CD4-positive, alpha-beta T cell treated with Interleukin-4 for 1 hour (primary cell): ENCODE measurements around the gene SCD5.

Experiments
- DNase-seq, 2 donors: peaks; one replicate each; pipeline ENCODE4 v3.0.0-alpha.2; 2020 to 2022

The SCD5 gene

DNA sequence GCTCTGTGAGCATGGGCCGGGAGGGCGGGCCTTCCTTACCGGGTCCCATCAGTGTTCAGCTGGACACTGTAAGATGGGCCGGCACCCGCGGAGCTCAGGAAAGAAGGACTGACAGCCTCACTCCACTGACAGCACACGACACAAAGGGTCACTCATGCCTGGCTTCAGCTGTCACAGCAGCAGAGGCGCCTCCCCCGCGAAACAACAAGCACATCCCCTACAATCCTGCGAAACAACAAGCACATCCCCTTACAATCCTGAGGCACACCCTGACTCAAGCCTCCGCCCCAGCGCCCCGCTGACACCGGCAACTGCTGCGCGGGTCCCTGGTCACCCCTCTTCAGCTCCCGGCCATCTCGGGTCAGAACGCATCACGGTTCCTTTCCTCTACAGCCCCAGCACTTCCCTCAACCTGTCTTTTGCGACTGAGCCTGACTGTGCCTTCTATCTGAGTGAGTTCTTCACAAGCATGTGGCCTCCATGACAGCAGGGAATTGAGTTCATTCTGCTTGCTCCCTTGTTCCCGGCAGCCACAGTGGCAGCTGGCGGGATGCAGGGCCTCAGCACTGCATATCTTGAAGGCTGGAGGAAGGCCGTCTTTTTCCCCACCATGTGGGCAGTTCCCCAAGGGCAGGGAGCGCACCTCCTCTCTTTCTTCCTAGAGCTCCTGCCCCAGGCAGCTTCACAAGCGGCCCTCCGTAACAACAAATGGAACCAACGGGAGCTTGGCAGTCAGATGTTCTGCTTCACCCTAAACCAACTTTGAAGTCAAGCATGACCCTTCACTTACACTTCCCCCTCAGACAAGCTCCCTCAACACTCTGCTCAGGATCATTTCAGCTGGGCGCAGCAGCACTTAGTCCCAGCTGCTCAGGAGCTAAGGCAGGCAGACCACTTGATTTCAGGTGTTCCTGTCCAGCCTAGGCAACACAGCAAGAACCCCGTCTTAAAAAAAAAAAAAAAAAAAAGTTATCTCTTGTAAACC, 39.6 kb downstream of the SCD5 start:
- no peak for DNase-seq

DNA sequence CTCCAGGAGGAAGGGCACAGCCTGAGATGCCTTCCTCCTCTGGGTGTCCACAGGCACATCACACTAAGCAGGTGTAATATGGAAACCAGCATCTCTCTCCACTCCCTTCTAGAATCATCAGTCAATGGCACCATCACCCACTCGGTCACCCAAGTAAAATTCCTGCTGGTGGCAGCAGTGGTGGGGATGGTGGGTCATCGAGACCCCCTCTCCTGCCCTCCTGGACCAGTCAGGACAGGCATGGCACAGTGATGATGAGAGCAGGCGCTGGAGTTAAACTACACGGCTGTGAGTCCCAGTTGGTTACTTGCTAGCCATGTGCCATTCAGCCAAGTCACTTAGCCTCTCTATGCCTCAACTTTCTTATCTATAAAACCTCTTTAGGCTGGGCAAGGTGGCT, 42.5 kb downstream of the SCD5 start:
- DNase-seq = no peak

DNA sequence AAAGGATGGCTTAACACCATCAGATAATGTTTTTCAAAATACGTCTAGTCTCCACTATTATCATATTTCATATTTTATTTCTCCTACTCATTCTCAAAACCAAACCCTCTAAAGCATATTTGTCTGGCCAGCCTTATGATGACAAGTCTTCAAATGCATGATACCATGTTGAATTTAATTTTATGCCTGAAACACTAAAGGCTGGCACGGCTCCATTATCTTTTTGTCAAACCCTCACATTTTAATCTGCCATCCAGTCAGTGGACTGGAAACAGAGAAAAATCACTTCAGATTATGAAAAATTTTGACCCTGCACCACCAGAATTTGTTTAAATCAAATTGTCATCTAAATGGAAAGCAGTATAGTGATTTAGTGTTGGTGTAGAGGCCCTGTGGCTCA, 42.9 kb downstream of the SCD5 start:
- DNase-seq = no peak

DNA sequence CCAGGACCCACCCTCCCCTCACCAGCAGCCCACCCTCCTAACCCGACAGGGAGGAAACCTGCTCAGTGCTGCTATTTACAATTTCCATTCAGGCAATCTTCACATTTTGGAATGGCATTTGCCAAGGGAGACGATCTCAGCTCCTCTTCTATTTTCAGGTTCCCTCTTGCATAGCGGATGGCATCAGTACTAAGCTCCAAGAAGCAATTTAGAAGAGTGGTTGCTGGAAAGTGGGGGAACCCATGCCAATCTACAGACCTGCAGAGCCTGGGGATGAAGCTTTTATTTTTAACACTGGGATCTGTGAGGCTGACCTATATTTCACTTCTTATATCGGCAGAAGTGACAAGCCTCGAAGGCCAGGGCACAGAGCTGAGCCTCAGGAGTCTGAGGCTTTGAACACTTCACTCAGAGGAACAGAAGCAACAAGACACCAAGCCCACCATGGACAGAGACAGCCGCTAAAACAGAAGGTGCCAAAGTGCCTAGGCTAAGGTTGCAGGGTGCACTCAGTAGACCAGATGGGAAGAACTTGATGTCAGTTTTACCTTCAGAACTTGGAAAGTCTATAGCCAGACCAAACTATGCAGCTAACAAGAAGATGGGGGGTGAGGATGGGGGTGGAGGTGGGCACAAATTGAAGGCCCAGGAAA, 44.0 kb downstream of the SCD5 start:
- no peak for DNase-seq

DNA sequence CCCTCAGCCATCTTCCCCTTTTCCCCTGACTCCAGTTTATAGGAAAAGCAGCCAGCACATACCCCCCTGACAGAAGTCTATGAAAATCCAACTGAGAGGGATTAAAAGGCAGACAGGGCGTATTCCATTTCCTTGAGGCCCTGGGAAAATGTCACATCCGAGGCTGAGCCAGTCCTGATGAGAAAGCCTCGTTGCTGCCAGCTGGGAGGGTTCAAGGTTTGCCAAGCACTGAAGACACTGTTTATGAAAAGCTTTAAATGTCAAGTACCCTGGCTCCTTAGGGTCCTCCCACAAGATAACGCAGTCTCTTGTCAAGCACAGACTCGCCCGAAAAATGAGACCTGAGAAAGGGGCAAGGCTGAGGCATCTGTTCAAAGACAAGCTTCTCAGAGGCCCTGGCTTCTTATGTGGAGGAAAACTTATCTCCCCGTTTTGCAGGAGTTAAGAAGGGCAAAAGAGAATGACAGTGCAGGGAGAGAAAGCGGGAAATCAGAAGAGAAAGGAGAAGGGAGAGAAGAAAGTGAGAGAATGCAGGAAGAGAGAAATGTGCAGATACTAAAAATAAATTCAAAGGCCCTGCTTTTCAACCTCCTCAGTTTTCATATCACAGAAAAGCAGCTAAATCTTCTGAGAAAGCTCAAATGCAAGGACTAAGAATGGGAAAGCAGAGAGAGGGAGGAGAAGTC, 44.7 kb downstream of the SCD5 start:
- DNase-seq = no peak

DNA sequence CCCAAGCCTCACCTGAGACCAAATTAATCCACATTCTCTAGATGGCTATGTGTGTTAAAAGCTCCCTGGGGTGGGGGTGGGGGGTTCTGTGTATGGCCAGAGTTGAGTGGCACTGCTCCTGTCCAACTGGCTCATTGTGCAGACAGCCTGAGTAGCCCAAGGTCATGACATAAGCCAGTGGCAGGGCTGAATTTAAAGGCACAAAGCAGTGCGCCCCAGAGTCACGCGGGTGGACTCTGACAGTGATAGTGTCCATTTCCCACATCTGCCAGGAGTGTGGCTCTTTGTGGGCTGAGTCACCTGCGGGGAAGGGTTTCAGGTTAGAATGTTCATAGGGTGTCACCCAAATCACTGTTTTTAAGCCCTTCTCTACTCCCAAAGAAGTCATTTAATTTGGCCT, 45.4 kb downstream of the SCD5 start:
- DNase-seq = no peak

DNA sequence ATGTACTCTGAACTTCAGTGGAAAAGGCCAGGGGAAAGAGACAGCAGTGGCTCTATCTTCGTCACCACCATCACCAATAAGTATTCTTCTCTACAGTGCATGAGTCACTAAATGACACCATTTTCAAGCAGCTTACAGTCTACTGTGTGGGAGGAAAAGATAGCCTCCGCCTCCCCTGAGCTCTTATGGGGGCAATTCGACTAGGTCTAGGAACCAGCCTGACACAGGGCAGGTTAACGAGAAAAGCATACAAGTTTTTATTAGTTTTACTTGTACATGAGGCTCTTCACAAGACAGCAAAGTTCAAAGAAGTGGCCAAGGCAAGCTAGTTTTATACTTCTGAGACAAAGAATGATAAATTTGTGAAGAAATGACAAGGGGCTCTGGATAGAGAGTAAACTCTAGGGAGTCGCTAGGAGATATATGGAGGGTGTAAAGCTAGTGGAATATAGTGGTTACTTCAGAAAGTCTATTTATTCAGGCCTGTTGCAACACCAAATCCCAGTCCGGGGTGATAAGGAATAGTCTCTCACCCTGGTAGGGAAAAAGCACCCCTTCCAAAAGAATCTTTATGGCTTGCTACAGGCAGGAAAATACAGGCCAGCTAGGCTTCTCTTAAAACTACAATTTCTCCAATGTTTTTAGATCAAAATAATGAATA, 49.7 kb downstream of the SCD5 start:
- DNase-seq = no peak

DNA sequence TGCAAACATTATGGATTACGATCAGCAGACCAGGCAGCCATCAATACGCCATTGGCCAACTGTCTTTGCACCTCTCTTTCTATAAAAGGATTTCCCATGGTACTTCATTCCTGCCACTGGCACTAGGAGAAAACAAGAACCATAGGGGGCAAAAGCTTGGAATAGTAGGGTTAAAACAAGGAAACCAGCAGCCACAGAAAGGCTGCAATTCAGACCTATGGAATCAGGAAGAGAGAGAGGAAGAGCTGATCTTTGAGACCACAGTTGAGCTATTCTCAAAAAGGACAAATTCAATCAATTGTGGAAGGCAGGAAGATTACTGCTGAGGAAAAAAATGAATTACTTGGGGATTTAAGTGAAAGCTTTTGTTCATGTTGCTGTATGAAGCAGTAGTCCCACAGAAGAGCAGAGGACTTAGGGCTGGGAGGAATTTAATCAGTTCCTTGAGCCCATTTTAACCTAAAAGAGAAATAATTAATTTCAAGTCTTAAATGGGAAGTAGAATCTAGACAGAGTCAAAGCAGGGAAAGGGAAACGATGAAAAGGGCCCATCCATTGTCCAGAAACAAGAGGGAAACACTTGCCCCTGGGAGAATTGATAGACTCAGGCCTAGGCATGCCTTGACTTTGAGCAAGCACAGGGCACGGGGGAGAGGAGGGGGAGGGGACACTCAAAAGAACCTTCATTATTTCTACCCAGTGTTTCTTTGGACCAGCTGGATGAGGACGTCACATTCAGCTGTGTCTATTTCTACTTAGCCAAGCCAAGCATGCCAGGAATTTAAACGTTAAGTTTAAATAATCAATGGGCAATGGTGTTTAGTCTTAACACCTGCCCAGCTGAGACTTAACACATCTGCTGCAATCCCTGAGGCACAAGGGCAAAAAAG, 50.7 kb downstream of the SCD5 start:
- DNase-seq = no peak

DNA sequence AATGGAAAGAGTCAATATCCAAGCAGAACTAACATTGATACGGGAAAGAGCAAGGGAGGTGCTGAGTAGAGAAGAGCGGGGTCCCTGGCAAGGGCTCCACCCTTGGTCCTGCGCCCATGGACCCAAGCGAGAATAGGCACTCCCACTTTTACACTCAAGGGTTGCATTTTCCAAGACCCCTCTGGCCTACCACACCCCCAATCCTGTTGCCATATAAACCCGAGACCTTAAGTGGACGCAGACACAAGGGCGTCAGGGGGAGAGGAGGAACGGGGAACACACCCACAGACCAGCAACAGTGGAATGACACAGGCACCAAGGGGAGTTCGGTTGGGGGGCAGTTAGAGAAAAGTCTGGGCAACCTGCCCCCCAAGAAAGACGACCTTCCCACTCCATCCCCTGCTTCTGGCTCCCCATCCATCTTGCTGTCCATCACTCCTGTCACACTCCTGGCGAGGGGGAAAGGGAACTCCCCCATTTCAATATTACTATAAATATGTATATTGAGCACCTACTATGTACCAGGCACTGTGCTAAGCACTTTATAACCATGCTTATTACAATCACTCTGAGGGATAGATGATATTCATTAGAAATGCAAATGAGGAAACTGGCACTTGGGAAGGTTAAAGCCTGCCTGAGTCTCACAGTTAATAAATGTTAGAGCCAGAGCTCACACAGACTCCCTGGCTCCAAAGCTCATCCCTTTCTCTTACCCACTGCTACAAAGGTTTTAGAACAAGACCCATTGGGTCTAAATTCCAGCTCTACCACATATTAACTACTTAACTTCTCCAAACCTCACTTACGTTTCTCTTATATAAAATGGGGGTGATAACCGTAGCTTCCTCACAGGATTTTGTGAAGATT, 51.7 kb downstream of the SCD5 start:
- DNase-seq = no peak

DNA sequence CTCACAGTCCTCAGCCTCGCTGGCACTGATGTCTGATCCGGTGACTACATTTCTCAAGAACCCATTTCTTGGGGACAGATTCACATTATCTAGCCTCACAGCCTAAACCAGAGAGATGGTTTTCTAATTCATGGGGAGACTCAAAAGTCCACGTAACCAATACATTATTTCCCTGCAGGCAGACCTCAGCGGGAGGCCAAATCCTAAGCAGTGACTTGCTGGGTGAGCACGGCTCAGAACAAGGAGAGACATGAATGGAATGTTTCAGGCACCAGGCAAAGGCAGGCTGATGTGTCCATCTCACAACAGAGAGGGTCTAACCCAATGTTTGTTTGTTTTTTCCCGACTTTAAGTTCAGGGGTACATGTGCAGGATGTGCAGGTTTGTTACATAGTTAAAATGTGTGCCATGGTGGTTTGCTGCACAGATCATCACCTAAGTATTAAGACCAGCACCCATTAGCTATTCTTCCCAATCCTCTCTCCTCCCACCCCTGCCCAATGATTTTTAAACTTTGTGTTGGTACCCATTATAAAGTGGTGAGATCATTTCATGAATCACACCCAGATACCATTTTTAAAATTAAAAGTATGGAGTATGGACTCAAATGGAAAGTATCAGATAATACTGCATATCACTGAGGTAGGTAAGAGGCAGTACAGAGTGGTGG, 53.3 kb downstream of the SCD5 start:
- DNase-seq = no peak

DNA sequence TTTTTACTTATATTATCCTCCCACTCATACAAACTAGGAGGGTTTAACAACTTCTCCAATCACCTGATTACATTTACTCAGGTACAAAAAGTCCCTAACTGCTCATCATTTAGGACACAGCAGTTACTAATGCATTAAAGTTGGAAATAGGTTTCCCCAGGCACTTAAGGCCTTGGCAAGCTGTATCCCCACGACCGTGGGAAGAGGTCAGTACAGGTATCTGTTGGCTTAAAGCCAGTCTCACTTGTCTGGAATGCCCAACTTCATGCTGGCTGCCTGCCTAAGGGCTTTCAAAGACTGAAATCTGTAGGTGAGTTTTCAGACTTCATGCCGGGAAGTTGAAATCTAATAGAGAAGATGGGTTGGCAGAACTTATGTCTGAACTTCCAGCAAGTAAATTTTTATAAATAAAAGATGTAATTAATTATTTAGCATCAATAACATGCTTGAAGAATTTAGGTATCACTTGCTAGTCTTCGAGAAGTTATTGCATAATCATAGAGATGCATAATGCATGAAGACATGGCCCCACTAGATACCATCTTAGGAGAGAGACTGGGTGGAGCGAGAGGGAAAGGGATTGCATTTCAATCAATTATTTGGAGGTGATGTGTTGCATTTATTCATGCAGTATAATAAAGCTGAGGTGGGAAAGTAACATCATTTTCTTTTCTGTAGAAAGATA, 54.2 kb downstream of the SCD5 start:
- DNase-seq = no peak

DNA sequence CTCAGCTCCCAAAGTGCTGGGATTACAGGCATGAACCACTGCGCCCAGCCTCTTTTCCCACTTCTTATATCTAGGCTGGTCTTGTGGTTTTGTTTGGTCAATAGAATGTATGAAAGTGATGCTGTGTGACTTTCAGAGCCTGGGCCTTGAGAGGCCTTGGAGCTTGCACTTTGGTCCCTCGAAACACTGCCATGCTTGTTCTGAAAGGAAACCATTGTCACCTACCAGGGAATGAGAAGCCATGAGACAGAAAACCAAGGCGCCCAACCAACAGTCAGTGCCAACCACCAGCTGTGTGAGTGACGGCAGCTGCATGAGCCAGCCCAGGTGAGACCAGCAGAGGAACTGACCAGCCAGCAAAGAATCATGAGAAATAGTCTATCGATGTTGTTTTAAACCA, 57.4 kb downstream of the SCD5 start:
- no peak for DNase-seq

DNA sequence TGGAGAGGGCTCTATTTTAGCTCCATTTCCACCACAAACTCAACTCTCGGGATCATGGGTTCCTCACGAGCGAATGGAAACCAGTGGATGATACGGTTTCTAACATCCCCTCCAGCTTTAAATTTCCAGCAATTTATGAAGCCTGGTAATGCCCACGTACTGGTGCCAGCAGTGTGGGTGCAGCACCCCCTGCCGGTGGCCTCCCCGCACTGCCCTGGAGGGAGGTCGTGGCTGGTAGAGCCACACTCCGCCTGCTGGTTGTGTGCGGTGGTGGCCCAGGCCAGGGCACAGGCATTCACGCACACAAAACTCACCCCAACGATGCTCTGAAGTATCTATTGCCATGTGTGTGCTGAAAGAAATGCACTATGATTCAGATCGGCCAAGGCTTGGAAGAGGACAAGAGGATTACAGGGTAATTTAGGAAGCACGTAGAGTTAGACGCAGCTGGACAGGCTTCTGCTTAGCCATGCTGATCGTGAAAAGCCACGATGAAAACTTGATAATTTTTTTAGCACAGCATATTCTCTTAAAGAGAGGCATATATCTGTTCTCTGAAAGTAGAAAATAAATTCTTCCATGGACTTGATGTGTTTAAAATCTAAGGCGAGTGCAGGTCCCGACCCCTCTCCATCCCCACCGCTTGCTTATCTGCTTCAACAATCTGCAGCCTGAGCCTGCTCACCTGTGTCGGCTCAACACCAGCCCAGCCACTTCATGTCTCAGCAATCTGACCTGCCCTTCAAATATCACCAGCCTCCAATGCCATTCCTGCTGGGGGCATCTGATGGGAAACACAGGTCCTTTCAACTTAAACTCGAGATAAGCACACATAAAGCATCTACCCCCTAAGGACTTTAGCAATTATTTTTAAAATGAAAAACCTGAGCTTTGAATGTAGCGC, 59.1 kb downstream of the SCD5 start:
- DNase-seq = peak; percentile 50 to 54

DNA sequence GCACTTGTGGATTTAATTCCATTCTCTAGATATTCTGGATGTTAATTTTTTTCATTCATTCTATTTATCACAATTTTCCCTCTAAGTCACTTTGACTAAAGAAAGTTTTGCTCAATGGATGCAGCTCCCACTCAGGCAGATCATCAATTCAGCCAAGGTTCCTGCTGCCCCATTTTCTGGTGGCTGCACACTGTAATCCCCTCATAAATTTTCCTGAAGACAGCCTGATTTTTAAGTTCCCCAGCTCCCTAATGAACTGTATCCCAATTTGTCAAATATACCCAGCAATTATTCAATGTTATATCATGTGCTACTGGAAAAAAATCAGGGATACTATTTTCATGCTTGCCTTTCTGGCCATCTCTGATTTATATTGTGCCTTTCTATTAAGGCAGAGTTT, 61.2 kb downstream of the SCD5 start:
- DNase-seq = no peak

DNA sequence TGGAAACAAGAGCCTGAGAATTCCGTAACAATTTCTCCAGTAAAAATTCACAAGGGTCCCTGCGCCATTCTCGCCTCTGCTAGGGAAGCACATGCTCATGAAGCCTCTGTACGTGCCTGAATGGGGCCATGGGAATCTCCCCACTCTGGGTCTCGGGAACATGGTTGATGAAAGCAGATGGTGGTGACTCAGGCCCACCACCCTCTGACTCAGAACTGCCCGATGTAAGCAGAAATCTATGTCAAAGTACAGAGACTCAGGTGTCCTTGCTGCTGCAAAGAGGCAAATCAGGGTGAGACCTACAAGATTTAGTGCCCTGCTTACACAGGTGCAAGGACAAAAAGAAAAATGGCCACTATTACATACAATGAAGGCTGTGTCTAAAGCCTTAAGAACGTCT, 65.0 kb downstream of the SCD5 start:
- no peak for DNase-seq

DNA sequence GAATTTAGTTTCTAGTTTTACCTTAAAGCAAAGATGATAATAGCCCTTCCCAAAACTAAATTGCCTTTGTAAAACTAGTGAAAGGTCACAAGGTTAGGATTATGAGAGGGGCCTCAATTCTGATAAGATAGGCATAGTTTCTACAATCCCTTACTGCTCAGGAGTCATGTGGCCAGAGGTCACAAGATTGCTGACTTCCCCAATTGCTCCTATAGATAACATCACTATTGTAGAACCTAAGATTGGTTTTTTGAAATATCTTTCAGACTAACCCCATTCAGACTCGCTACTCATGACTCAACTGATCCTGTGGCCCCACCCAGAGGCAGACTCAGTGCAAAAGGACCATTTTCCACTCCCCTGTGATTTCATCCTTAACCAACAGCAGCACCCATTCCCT, 70.3 kb downstream of the SCD5 start:
- no peak for DNase-seq

DNA sequence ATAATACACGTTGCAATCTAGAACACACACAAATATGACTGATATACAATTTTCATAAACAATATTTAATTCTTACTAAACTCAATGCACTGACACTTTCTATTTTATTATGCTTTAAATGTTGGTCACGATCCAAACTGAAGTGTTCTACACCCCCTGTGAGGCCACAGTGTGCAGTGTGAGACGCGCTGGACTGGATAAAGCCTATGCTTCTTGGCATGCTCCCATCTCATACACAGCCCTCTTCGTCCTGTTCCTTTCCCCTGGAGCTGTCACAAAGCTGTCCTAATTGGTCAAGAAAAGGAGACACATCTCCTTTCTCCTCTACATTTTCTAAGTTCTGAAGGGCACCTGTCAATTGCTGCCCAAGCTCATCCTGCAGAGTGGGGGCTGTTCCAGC, 72.0 kb downstream of the SCD5 start:
- DNase-seq = no peak

DNA sequence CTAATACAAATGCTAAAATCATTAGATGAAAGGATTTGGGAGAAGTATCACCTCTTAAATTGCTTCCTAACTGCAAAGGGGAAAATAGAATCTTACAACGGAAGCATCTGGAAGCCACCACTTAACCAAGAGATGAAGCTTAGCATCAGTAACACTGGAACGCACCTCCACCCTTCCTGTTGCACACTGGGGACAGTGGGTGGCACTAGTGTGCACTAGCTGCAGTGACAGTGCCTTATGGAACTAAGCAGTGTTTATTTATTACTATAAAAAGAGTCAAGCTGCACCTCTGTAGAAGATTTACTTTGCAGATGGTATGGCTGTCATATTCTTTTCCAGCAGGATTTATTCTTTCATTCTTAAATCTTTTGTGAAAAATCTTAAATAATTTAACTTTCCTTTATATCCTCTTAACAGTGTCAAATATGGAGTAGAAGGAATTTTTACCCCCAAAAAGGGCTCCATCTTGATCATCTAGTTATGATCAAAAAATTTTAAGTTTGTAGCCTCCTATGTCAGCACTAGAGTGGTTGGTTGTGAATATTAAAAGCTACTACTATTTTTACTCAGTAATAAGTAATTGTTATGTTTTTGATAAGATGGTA, 76.7 kb downstream of the SCD5 start:
- peak; percentile 13 to 14 for DNase-seq
